Measurements from ENCODE around the gene NR3C1. TPM values are rescaled to one million over a fixed set of nuclear protein-coding genes. Genes with fewer than 3 reads are reported as not detected.

Gene NR3C1
- total and polyA plus RNA-seq, 2 donors (not counting 1 experiment from before 2014, with no cell fraction given) = 17.6 to 218 TPM

DNA sequence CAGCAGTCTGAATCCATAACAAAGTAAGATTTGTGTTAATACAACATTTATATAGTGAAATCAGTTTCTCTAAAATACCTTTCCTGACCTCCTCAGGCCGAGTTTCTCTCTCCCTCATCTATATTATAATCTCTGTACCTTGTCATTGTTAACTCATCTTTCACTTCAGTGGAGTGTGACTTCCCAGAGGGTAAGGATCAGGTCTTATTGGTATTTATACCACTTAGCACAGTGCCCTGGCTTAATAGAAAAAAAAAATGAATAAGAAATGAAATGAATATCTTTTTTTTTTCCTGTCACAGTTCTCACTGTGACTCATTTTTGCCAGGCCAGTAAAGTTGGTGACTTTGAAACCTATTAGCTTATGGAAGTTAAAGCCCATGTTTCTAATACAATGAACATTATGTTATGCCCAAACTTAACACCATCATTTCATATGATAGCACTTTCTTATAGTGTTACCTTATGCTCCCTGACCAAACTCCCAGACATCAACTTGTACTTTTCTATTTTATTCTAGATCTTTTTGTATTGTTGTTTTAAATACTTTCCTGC is 90.1 kb downstream of the NR3C1 start:
- peak overlapping the region; percentile 28 to 61 for H3K27ac ChIP-seq (ENCODE audit: low read length in 2 of 2)
- intact Hi-C loops (cut with micrococcal nuclease) = no loop called here
- H3K4me3 ChIP-seq (ENCODE audit: control extremely low read depth in 1 of 5, extremely low read depth in 1 of 5, insufficient read depth in 1 of 5, low read depth in 2 of 5, low read length in 4 of 5) = no peak overlapping the region
- DNase-seq (no peak), ATAC-seq (ENCODE audit: low read depth) (no peak)
- peaks cover 3 to 52% of the 10 kb centered on the region in 2 experiments for H3K36me3 ChIP-seq (replicated peaks in 1 of 2; ENCODE audit: control extremely low read depth in 1 of 2, control insufficient read depth in 1 of 2, extremely low read depth in 1 of 2, insufficient read depth in 2 of 2, low read length in 1 of 2)
- H3K27ac Mint-ChIP-seq = no peak overlapping the region
- no peaks in the 10 kb centered on the region for H3K9me3 ChIP-seq (ENCODE audit: control extremely low read depth in 1 of 3, control insufficient read depth in 2 of 3, insufficient read depth in 1 of 3, low read length in 2 of 3)
- no peak overlapping the region for H3K4me2 ChIP-seq (replicated peaks; ENCODE audit: low read depth, low read length, poor library complexity, severe bottlenecking)
- POLR2A ChIA-PET = no interaction called here
- H3K9ac ChIP-seq (ENCODE audit: low read length) = no peak overlapping the region
- CTCF ChIA-PET = interaction anchor here (0.7 to 1.4 kb wide), 3 partner anchors 78 to 515 kb away, joined by 3 to 4 read pairs (median 3); no protein-coding TSS in a partner anchor
- no peaks in the 10 kb centered on the region for H3K9me3 Mint-ChIP-seq (ENCODE audit: insufficient read depth)
- peaks cover 56% of the 10 kb centered on the region for H3K79me2 ChIP-seq (ENCODE audit: control insufficient read depth, insufficient read depth, low read length)
- H2AFZ ChIP-seq (ENCODE audit: insufficient read depth, low read depth, low read length, poor library complexity, severe bottlenecking) = no peak overlapping the region
- H3K4me1 Mint-ChIP-seq = peaks cover 54% of the 10 kb centered on the region
- peak overlapping the region; percentile 29 for H3K4me3 Mint-ChIP-seq
- peaks cover 41% of the 10 kb centered on the region for H4K20me1 ChIP-seq (ENCODE audit: control insufficient read depth, insufficient read depth, low read length, poor library complexity, severe bottlenecking)
- whole genome bisulfite sequencing (ENCODE audit: insufficient coverage) = no CpG with 5 or more reads among the region's 1 CpG
- H3K4me1 ChIP-seq (ENCODE audit: control insufficient read depth in 2 of 2, insufficient read depth in 2 of 2, low read length in 2 of 2) = peaks cover 12 to 23% of the 10 kb centered on the region in 2 donors
- no peaks in the 10 kb centered on the region for H3K27me3 Mint-ChIP-seq
- TF ChIP-seq, protein P1, sequence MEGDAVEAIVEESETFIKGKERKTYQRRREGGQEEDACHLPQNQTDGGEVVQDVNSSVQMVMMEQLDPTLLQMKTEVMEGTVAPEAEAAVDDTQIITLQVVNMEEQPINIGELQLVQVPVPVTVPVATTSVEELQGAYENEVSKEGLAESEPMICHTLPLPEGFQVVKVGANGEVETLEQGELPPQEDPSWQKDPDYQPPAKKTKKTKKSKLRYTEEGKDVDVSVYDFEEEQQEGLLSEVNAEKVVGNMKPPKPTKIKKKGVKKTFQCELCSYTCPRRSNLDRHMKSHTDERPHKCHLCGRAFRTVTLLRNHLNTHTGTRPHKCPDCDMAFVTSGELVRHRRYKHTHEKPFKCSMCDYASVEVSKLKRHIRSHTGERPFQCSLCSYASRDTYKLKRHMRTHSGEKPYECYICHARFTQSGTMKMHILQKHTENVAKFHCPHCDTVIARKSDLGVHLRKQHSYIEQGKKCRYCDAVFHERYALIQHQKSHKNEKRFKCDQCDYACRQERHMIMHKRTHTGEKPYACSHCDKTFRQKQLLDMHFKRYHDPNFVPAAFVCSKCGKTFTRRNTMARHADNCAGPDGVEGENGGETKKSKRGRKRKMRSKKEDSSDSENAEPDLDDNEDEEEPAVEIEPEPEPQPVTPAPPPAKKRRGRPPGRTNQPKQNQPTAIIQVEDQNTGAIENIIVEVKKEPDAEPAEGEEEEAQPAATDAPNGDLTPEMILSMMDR (IDR thresholded peaks at IDR 0.05) = no peak
- TF ChIP-seq EZH2 (IDR thresholded peaks at IDR 0.05; ENCODE audit: borderline replicate concordance, insufficient read depth, low read depth, low read length, poor library complexity, severe bottlenecking) = no peak
- no peaks in the 10 kb centered on the region for H3K27me3 ChIP-seq (replicated peaks in 1 of 4; ENCODE audit: control extremely low read depth in 1 of 4, control insufficient read depth in 3 of 4, insufficient read depth in 4 of 4, low read length in 3 of 4)

DNA sequence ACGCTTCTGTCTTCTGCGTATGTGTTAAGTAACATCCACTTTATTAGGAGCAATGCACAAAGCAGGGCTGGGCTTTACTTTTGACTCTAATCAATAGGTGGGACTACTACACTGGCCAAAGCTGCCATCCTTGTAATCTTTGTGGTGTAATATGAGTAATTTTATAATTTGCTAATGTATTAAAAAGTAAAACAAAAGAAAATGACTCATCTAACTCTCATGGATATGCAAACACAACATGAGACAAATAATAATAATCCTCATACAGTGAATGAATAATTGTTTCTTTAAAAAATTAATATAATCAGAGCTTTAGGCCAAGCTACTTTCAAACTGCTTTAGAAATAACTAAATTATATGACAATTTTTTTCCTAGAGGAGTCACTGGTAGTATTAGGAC is 90.7 kb downstream of the NR3C1 start:
- Histone ChIP-seq H2AFZ (ENCODE audit: insufficient read depth, low read depth, low read length, poor library complexity, severe bottlenecking) (no peak overlapping the region), H3K27ac (ENCODE audit: low read length in 2 of 2) (no peak overlapping the region), H3K79me2 (ENCODE audit: control insufficient read depth, insufficient read depth, low read length) (peaks cover 58% of the 10 kb centered on the region), H3K27me3 (replicated peaks in 1 of 4; ENCODE audit: control extremely low read depth in 1 of 4, control insufficient read depth in 3 of 4, insufficient read depth in 4 of 4, low read length in 3 of 4) (no peaks in the 10 kb centered on the region), H3K9me3 (ENCODE audit: control extremely low read depth in 1 of 3, control insufficient read depth in 2 of 3, insufficient read depth in 1 of 3, low read length in 2 of 3) (no peaks in the 10 kb centered on the region), H3K4me2 (replicated peaks; ENCODE audit: low read depth, low read length, poor library complexity, severe bottlenecking) (no peak overlapping the region), H4K20me1 (ENCODE audit: control insufficient read depth, insufficient read depth, low read length, poor library complexity, severe bottlenecking) (peaks cover 40% of the 10 kb centered on the region), H3K4me3 (ENCODE audit: control extremely low read depth in 1 of 5, extremely low read depth in 1 of 5, insufficient read depth in 1 of 5, low read depth in 2 of 5, low read length in 4 of 5) (no peak overlapping the region), H3K4me1 (ENCODE audit: control insufficient read depth in 2 of 2, insufficient read depth in 2 of 2, low read length in 2 of 2) (peaks cover 12 to 23% of the 10 kb centered on the region in 2 donors), H3K9ac (ENCODE audit: low read length) (no peak overlapping the region), H3K36me3 (replicated peaks in 1 of 2; ENCODE audit: control extremely low read depth in 1 of 2, control insufficient read depth in 1 of 2, extremely low read depth in 1 of 2, insufficient read depth in 2 of 2, low read length in 1 of 2) (peaks cover 3 to 58% of the 10 kb centered on the region in 2 experiments)
- no peak for DNase-seq
- Mint-ChIP-seq H3K27me3 (no peaks in the 10 kb centered on the region), H3K4me1 (peaks cover 50% of the 10 kb centered on the region), H3K27ac (no peak overlapping the region), H3K9me3 (ENCODE audit: insufficient read depth) (no peaks in the 10 kb centered on the region), H3K4me3 (no peak overlapping the region)
- intact Hi-C loops (cut with micrococcal nuclease) = no loop called here
- CTCF ChIA-PET = no interaction called here
- no peak for TF ChIP-seq EZH2 (IDR thresholded peaks at IDR 0.05; ENCODE audit: borderline replicate concordance, insufficient read depth, low read depth, low read length, poor library complexity, severe bottlenecking)
- TF ChIP-seq, protein P1 (IDR thresholded peaks at IDR 0.05) = no peak
- POLR2A ChIA-PET = no interaction called here
- no peak for ATAC-seq (ENCODE audit: low read depth)
- 94% methylated on average over 2 of the region's 2 CpGs for WGBS (ENCODE audit: insufficient coverage)
